ENCODE data around the gene ZBTB46.

The ZBTB46 gene

DNA sequence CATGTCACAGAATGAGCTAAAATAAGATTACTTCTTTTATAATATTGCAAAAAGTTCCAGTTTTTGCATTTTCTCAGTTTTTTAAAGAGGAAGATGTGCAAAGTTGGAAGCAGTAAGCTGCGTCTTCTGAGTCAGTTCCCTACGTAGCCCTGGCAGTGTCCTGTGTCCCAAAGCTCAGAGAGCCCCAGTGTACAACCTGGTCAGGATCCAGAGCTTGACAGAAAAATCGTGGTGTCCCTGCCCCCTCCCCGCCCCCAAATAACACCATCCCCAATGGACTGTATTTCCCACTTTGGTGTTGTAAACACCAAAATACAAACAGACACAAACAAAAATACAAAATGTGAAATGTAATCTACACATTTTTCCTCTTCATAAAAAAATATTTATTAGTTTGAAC lies 86.9 kb downstream of the ZBTB46 start:
- no peak for DNase-seq

GRCh38 chr20:63743210-63743970 lies 87.7 kb downstream of the ZBTB46 start:
- no peak for DNase-seq

DNA sequence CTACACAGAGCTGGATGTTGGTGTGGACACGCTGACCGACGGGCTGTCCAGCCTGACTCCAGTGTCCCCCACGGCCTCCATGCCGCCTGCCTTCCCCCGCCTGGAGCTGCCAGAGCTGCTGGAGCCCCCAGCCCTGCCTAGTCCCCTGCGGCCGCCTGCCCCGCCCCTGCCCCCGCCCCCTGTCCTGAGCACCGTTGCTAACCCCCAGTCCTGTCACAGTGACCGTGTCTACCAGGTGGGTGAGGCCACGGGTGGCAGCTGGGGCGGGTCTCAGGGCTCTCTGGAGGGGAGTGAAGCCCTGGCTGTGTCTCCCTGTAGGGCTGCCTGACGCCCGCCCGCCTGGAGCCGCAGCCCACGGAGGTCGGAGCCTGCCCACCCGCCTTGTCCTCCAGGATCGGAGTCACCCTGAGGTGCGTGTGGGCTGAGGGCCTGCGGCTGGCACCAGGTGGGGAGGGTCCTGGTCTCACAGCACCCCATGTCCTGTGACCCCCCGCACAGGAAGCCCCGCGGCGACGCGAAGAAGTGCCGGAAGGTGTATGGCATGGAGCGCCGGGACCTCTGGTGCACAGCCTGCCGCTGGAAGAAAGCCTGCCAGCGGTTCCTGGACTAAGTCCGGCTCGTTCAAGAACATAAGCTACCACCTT lies 88.6 kb downstream of the ZBTB46 start:
- no peak for DNase-seq

GRCh38 chr20:63741676-63742380 lies 89.2 kb downstream of the ZBTB46 start:
- DNase-seq: no peak

DNA sequence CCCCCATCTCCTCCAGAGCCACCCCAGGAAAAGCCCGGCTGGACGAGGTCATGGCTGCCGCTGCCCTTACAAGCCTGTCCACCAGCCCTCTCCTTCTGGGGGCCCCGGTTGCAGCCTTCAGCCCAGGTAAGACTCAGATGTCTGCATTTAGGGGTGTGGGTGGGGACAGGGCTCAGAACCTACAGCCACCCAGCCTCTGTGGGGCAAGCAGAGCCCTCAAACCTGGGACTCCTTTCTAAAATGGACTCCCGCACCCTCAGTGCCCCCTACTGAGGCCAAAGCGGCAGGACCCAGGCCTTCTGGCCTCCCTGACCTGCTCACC lies 89.7 kb downstream of the ZBTB46 start:
- no peak for DNase-seq

DNA sequence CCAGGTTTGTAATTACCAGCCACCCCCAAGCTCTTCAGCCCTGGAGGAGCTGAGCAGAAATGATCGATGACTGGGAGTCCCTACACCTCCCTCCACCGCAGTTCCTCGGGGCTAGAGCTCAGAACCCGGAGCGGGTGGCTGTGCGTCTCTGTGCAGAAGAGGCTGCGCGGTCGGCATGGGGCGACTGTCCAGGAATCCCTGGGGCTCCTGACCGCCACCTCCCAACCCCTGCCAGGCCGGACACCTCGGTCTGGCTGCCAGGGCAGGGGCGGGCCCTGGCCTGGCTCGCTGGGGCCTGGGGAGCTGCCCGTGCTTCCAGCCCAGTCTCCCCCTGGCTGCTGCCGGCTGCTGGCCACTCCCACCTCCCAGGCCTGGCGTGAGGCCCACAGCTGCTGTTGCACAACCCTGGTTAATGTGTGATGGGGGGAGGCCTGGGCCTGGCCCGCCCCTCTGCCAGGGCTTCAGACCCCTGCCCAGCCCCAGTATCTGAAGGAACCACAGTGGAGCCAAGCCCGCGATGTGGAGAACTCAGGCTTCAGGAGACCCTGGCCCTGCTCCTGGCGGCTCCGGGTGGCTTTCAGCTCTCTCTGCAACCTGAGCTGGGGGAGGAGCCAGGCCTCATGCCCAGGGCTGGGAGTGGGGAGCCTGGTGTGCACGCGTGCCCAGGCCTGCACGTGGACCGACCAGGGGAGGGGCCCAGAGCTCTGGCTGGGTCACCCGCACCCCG lies 90.3 kb downstream of the ZBTB46 start:
- peak; percentile 90 for DNase-seq

- peak; percentile 76 for DNase-seq
Observed at GRCh38 chr20:63740070-63740626, 90.9 kb downstream of the ZBTB46 start.

DNA sequence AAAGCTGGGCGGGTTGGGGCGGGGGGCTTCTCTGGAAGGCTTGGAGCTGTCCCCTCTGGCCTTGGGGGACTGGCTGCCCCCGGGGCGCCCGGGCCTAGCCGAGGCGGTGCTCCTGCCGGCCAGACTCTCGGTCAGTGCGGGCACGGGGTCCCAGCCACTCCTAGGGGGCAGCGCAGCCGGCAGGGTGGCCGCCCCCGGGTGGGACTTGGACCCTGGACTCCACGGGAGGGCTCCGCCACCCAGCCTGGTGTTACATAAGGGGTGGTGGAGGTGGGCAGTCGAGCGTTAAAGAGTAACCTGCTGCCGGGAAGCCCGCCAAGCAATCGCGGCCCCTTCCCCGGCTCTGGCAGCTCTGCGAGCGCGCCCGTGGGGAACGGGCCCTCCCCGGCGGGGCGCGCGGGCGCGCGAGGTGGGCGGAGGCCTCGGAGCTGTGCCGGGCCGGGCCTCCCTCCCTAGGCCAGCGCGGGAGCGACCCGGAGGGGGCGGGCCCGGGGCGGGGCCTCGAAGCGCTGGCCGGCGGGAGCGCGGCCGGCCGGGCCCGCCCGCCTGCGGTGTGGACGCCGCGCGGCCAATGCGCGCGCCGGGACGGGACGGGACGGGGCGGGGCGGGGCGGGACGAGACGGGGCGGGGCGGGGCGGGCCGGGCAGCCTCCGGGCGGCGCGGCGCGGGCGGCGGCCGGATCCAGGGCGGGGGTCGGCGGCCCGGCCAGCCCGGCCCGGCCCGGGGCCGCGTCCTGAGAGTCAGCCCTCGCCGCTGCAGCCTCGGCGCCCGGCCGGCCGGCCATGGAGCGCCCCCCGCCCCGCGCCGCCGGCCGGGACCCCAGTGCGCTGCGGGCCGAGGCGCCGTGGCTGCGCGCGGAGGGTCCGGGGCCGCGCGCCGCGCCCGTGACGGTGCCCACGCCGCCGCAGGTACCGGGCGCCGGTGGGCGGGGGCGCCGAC lies 91.7 kb downstream of the ZBTB46 start, which contains the start of gene SLC2A4RG:
Gene SLC2A4RG (plus strand): TSS at position 647 of the 940 bp plus-strand sequence. CDS start 137 bp downstream, at position 784.
- DNase-seq: peak; percentile 90

DNA sequence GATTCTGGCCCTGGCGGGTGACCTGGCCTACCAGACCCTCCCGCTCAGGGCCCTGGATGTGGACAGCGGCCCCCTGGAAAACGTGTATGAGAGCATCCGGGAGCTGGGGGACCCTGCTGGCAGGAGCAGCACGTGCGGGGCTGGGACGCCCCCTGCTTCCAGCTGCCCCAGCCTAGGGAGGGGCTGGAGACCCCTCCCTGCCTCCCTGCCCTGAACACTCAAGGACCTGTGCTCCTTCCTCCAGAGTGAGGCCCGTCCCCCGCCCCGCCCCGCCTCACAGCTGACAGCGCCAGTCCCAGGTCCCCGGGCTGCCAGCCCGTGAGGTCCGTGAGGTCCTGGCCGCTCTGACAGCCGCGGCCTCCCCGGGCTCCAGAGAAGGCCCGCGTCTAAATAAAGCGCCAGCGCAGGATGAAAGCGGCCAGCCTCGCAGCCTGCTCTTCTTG lies 92.4 kb downstream of the ZBTB46 start:
- no peak for DNase-seq

DNA sequence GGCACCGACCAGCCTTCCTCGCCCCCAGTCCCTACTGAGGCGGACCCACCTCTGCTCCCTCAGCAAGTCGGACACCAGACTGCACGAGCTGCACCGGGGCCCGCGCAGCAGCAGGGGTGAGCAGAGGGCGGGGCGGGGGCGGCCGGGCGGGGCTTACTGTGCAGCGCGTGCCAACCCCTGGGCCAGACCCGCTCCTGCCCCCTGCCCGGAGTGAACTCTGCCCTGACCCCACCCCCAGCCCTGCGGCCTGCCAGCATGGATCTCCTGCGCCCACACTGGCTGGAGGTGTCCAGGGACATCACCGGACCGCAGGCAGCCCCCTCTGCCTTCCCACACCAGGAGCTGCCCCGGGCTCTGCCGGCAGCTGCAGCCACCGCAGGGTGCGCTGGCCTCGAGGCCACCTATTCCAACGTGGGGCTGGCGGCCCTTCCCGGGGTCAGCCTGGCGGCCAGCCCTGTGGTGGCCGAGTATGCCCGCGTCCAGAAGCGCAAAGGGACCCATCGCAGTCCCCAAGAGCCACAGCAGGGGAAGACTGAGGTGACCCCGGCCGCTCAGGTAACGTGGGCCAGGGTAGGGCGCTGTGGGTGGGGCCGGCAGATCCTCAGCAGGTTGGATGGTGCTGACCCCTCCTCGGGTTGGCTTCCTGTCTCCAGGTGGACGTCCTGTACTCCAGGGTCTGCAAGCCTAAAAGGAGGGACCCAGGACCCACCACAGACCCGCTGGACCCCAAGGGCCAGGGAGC lies 92.9 kb downstream of the ZBTB46 start:
- no peak for DNase-seq

- no peak for DNase-seq
Observed at GRCh38 chr20:63737695-63737944, 93.4 kb downstream of the ZBTB46 start.

DNA sequence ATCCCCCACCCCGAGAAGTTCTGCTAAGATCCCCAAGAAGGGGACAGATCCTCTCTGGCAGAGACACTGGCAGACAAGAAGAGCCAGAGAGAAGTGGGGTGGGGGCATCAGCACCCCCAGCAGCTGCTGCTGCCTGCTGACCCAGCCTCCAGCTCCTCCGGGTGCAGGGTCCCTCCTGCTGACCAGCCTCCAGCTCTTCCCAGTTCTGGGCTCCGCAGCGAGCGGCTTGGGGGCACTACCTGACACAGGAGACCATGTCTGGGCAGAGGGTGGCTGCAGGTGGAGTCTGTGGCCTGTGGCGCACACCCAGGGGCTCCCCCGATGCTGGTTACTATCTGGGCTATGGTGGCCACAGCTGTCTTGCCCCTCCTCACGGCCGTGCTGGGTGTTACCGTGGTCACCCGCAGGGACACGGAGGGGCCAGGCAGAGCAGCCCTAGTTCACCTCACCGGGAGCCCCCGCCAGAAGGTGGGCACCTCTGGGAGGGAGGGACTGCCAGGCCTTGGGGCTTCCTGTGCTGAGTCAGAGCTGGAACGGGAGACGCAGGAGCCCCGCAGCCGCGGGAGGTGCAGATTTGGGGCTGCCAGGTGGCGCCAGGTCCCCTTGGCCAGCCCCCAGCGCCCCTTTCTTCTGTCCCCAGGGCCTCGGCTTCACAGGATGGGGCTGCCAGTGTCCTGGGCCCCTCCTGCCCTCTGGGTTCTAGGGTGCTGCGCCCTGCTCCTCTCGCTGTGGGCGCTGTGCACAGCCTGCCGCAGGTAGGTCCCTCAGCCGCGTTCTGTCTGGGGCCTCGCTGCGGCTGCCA lies 94.0 kb downstream of the ZBTB46 start:
- DNase-seq: no peak

DNA sequence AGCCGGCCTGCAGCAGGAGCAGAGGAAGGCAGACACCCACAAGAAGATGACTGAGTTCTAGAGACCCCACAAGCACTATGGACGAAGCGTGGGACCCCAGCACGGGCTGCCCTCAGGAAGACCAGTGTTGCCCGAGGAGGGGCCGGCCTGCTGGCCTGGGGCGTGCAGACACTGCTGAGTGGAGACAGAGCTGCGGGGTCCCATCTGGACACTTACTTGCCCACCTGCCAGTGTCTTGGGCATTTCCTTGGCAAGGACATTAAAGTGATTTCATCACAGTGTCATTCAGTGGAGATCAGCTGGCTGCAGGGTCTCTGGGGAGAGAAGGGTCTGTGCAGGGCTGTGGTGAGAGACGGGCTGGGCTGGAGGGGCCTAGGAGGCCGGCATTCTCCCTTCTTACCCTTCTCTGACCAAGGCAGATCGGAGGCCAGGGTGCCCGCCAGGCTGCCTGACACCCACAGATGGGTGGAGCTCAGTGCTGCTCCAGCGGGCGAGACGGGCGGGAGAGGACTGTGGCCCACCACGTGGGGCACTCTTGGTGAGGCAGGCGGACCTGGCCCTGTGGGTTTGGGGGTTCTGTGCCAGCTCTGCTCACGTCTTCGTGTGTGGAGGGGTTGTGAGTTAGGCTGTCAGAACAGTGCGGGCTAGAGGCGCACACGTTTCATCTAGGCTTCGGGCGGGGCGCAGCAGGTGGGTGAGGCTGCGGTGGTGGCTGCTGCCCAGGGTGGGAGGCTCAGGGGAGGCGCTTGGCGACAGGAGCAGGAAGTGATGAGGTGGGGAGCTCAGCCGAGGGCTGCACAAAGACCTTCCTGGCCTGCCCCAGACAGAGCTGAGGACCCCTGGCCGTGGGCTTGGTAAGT lies 95.0 kb downstream of the ZBTB46 start, which contains the start of gene LIME1:
Gene LIME1 (plus strand): TSS at position 806 of the 860 bp plus-strand sequence. CDS start 886 bp downstream, outside the sequence.
- no peak for DNase-seq

- no peak for DNase-seq
Observed at GRCh38 chr20:63734946-63735858, 95.9 kb downstream of the ZBTB46 start.

- DNase-seq: no peak
Observed at GRCh38 chr20:63734111-63734945, 96.7 kb downstream of the ZBTB46 start.

DNA sequence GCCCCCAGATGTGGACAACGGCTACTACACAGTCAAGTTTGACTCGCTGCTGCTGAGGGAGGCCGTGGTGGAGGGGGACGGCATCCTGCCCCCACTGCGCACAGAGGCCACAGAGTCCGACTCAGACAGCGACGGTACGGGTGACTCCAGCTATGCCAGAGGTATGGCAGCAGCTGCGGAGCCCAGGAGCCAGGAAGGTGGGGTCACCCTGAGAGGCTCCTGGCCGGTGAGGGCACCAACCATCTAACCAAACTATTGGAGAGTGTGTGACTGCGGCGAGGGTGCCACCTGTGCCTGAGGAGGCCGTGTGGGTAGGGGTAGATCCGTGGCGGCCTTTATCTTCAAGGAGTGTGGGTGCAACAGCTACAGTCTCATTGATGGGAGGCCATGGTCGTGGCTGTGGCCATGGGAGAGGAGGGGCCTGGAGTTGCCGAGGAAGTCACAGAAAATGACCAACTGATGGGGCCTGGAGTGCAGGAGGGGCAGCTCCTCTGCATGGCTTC lies 97.4 kb downstream of the ZBTB46 start:
- DNase-seq: no peak

GRCh38 chr20:63733117-63733516 lies 97.9 kb downstream of the ZBTB46 start:
- no peak for DNase-seq

All from NCI-H345 (cell line).